GM21786 (cell line): ENCODE results near the gene HABP4.
"Not testable (repeated sequence)": the region's sequence is repeated elsewhere in the genome, so short reads cannot be mapped to it uniquely, and the experiment has no call there.

ENCODE experiments used
- ATAC-seq: cut with Tn5 transposase; IDR thresholded peaks from one replicate; pipeline ENCODE4 v1.9.1; 2021; ENCODE audit not compliant: unreplicated experiment

HABP4 gene

GRCh38 chr9:96496368-96497116 is 46.6 kb downstream of the HABP4 start:
- no peak for ATAC-seq

- no peak for ATAC-seq
Observed at GRCh38 chr9:96497117-96497399, 47.1 kb downstream of the HABP4 start.

- ATAC-seq: no peak
Observed at GRCh38 chr9:96498796-96499195, 48.8 kb downstream of the HABP4 start.

- no peak for ATAC-seq
Observed at GRCh38 chr9:96499257-96499656, 49.3 kb downstream of the HABP4 start.

GRCh38 chr9:96500696-96501632 is 51.0 kb downstream of the HABP4 start:
- ATAC-seq: no peak

- ATAC-seq: no peak
Observed at GRCh38 chr9:96501633-96502538, 51.9 kb downstream of the HABP4 start.

GRCh38 chr9:96502539-96503373 is 52.8 kb downstream of the HABP4 start:
- no peak for ATAC-seq

GRCh38 chr9:96503374-96503748 is 53.4 kb downstream of the HABP4 start:
- ATAC-seq: not testable (repeated sequence)

- ATAC-seq: no peak
Observed at GRCh38 chr9:96503918-96504317, 53.9 kb downstream of the HABP4 start.

- ATAC-seq: no peak
Observed at GRCh38 chr9:96505316-96505991, 55.5 kb downstream of the HABP4 start.

GRCh38 chr9:96508227-96508940 is 58.4 kb downstream of the HABP4 start:
- no peak for ATAC-seq

- no peak for ATAC-seq
Observed at GRCh38 chr9:96509026-96509425, 59.1 kb downstream of the HABP4 start.

GRCh38 chr9:96509848-96510247 is 59.9 kb downstream of the HABP4 start:
- no peak for ATAC-seq

- ATAC-seq: no peak
Observed at GRCh38 chr9:96510258-96510657, 60.3 kb downstream of the HABP4 start.

GRCh38 chr9:96512240-96512639 is 62.3 kb downstream of the HABP4 start:
- no peak for ATAC-seq

- no peak for ATAC-seq
Observed at GRCh38 chr9:96513622-96514021, 63.7 kb downstream of the HABP4 start.

- no peak for ATAC-seq
Observed at GRCh38 chr9:96514108-96514799, 64.3 kb downstream of the HABP4 start.

- ATAC-seq: no peak
Observed at GRCh38 chr9:96514800-96515158, 64.8 kb downstream of the HABP4 start.
